Stimulated activated CD8-positive, alpha-beta memory T cell treated with anti-CD3 and anti-CD28 coated beads, Interleukin-12 subunit alpha, Interleukin-12 subunit beta, amount 100 ng/mL, for 24 hours (primary cell): Measurements from ENCODE around the gene CHRD.

Experiments
- DNase-seq: peaks from one replicate; pipeline ENCODE4 v3.0.0-alpha.2; 2020; ENCODE audit errors: extremely low read depth

CHRD gene

GRCh38 chr3:184360929-184361531 lies 18.8 kb upstream of the CHRD start:
- no peak for DNase-seq

- no peak for DNase-seq
Observed at GRCh38 chr3:184361532-184361931, 18.3 kb upstream of the CHRD start, which contains the start of the genes CLCN2 and POLR2H. CLCN2 (minus strand) TSS chr3:184361605; CDS start chr3:184361479, 126 bp downstream. POLR2H (plus strand) TSS chr3:184361710; CDS start chr3:184363493, 1,783 bp downstream.

GRCh38 chr3:184361932-184362667 lies 17.8 kb upstream of the CHRD start:
- no peak for DNase-seq

- peak; percentile 86 for DNase-seq
Observed at GRCh38 chr3:184362668-184363546, 16.9 kb upstream of the CHRD start.

GRCh38 chr3:184366619-184367289 lies 13.1 kb upstream of the CHRD start:
- DNase-seq = no peak

GRCh38 chr3:184368116-184368515 lies 11.7 kb upstream of the CHRD start:
- no peak for DNase-seq

GRCh38 chr3:184368586-184369183 lies 11.2 kb upstream of the CHRD start:
- no peak for DNase-seq

- DNase-seq = no peak
Observed at GRCh38 chr3:184371570-184372018, 8.3 kb upstream of the CHRD start.

- no peak for DNase-seq
Observed at GRCh38 chr3:184372296-184372821, 7.5 kb upstream of the CHRD start.

GRCh38 chr3:184372911-184373310 lies 6.9 kb upstream of the CHRD start:
- no peak for DNase-seq

- DNase-seq = no peak
Observed at GRCh38 chr3:184373422-184373821, 6.4 kb upstream of the CHRD start.

GRCh38 chr3:184375747-184376461 lies 4.0 kb upstream of the CHRD start:
- DNase-seq = no peak

GRCh38 chr3:184377374-184377773 lies 2.5 kb upstream of the CHRD start:
- DNase-seq = no peak

- no peak for DNase-seq
Observed at GRCh38 chr3:184377882-184378445, 1.9 kb upstream of the CHRD start, which contains the start of gene THPO. THPO (minus strand) TSS chr3:184378207; CDS start chr3:184376259, 1,948 bp downstream.

GRCh38 chr3:184378651-184379357 lies 1.1 kb upstream of the CHRD start:
- no peak for DNase-seq

- no peak for DNase-seq
Observed at GRCh38 chr3:184380185-184380626, 352 bp downstream of the CHRD start.

- no peak for DNase-seq
Observed at GRCh38 chr3:184380627-184381260, 890 bp downstream of the CHRD start.
